Measurements from ENCODE around the gene TMEM186. TPM values are rescaled to one million over a fixed set of nuclear protein-coding genes. Genes with fewer than 3 reads are reported as not detected.

The TMEM186 gene
- total and polyA plus RNA-seq, 2 donors (not counting 1 experiment from before 2014, with no cell fraction given), result 5.8 to 16.7 TPM

Other genes starting within 250 kb of the TMEM186 start
- not detected in 2 replicates for gene TMEM114, start 207.1 kb downstream of the TMEM186 start, total RNA-seq
- gene TMEM114, start 207.1 kb downstream of the TMEM186 start, polyA plus RNA-seq, result not detected in 2 replicates
- 62.9 and 73.8 TPM in 2 replicates for gene METTL22, start 175.9 kb downstream of the TMEM186 start, total RNA-seq
- 48.3 and 49.5 TPM in 2 replicates for gene METTL22, start 175.9 kb downstream of the TMEM186 start, polyA plus RNA-seq
- gene ABAT, start 123.0 kb downstream of the TMEM186 start, total RNA-seq, result 13.8 and 14.3 TPM in 2 replicates
- gene ABAT, start 123.0 kb downstream of the TMEM186 start, polyA plus RNA-seq, result 6.2 and 9.8 TPM in 2 replicates
- gene PMM2, start 200 bp upstream of the TMEM186 start, total RNA-seq, result 45.3 and 47.5 TPM in 2 replicates
- gene PMM2, start 200 bp upstream of the TMEM186 start, polyA plus RNA-seq, result 15.8 and 16.3 TPM in 2 replicates
- 63.1 and 64.2 TPM in 2 replicates for gene CARHSP1, start 71.4 kb upstream of the TMEM186 start, total RNA-seq
- 26.5 and 27.4 TPM in 2 replicates for gene CARHSP1, start 71.4 kb upstream of the TMEM186 start, polyA plus RNA-seq
- gene LITAFD, start 84.7 kb upstream of the TMEM186 start, total RNA-seq, result not detected in 2 replicates
- gene LITAFD, start 84.7 kb upstream of the TMEM186 start, polyA plus RNA-seq, result not detected in 2 replicates
- gene USP7, start 166.3 kb upstream of the TMEM186 start, total RNA-seq, result 223 and 232 TPM in 2 replicates
- 27.4 and 65.3 TPM in 2 replicates for gene USP7, start 166.3 kb upstream of the TMEM186 start, polyA plus RNA-seq

All from B cell (primary cell).